PFSK-1 (cell line): ENCODE data around the gene PTPRT.

ENCODE experiments used
- FOXP2 ChIP-seq: optimal IDR thresholded peaks from 2 replicates; pipeline ENCODE3; 2011; ENCODE audit warnings: borderline replicate concordance, control low read depth, inconsistent platforms; ENCODE audit not compliant: insufficient read depth; ENCODE audit errors: extremely low read length, extremely low read depth
- POLR2AphosphoS5 ChIP-seq: IDR thresholded peaks from 2 replicates; pipeline ENCODE4 v1.6.1; 2012; ENCODE audit warnings: low read depth, mild to moderate bottlenecking, control low read depth, low read length, moderate library complexity
- SIN3A ChIP-seq: IDR thresholded peaks from 2 replicates; pipeline ENCODE4 v1.6.1; 2012; ENCODE audit warnings: mild to moderate bottlenecking, low read length, moderate library complexity, borderline replicate concordance; ENCODE audit not compliant: insufficient read depth
- TAF1 ChIP-seq: IDR thresholded peaks from 2 replicates; pipeline ENCODE4 v1.6.1; 2012; ENCODE audit warnings: low read length, control low read depth, borderline replicate concordance; ENCODE audit not compliant: insufficient read depth
- TF ChIP-seq, protein P1 (sequence below), 2 experiments: IDR thresholded peaks; 2 replicates each; pipeline versions ENCODE4 v1.6.1 to v1.8.0; 2011 to 2012; ENCODE audit warnings: low read depth in 2 of 2, low read length in 2 of 2, control low read depth in 1 of 2, inconsistent platforms in 1 of 2, mild to moderate bottlenecking in 1 of 2, moderate library complexity in 1 of 2; ENCODE audit not compliant: insufficient read depth in 1 of 2

The PTPRT gene

DNA sequence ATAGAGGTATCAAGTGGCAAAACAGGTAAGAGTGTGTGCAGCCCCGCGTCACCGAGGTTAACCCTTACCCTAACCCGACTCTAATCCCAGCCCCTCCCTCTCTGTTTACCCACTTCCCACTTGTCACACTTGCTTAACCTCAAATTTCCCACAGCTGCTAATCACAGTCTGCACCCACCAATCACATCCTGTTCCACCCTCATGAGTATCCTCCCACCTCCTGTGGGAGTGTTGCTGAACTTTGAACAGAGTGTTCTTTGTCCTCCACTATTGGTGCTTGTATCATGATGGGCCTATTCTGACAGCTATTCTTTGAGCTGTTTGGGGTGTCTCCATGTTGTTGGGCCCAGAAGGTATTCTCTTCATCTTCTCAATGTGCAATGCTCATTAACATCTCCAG, 487.8 kb downstream of the PTPRT start:
- no peak for TF ChIP-seq POLR2AphosphoS5
- TF ChIP-seq TAF1: no peak
- TF ChIP-seq, protein P1, sequence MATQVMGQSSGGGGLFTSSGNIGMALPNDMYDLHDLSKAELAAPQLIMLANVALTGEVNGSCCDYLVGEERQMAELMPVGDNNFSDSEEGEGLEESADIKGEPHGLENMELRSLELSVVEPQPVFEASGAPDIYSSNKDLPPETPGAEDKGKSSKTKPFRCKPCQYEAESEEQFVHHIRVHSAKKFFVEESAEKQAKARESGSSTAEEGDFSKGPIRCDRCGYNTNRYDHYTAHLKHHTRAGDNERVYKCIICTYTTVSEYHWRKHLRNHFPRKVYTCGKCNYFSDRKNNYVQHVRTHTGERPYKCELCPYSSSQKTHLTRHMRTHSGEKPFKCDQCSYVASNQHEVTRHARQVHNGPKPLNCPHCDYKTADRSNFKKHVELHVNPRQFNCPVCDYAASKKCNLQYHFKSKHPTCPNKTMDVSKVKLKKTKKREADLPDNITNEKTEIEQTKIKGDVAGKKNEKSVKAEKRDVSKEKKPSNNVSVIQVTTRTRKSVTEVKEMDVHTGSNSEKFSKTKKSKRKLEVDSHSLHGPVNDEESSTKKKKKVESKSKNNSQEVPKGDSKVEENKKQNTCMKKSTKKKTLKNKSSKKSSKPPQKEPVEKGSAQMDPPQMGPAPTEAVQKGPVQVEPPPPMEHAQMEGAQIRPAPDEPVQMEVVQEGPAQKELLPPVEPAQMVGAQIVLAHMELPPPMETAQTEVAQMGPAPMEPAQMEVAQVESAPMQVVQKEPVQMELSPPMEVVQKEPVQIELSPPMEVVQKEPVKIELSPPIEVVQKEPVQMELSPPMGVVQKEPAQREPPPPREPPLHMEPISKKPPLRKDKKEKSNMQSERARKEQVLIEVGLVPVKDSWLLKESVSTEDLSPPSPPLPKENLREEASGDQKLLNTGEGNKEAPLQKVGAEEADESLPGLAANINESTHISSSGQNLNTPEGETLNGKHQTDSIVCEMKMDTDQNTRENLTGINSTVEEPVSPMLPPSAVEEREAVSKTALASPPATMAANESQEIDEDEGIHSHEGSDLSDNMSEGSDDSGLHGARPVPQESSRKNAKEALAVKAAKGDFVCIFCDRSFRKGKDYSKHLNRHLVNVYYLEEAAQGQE (IDR thresholded peaks at IDR 0.05; ENCODE audit: insufficient read depth in 1 of 2, low read depth in 2 of 2, low read length in 2 of 2): no peak
- no peak for TF ChIP-seq FOXP2
- no peak for TF ChIP-seq SIN3A

DNA sequence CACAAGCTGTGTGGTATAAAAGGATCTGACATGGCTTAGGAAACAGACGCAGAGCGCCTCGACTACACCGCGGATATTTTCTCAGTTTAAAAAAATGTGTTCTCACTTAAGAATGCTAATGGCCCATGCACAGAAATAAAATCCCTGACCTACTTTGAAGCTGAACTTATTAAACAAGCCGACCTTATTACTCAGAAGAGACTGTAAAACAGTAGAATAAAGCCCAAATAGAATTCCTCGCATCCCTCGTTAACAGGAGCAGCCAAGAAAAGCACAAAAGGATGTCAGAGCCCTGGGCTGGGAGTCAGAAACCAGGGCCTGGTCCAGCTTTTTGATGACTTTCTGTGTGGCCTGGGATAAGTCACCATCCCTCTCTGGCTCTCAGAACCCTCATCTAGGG, 489.3 kb downstream of the PTPRT start:
- TF ChIP-seq, protein P1 (IDR thresholded peaks at IDR 0.05; ENCODE audit: insufficient read depth in 1 of 2, low read depth in 2 of 2, low read length in 2 of 2): no peak
- no peak for TF ChIP-seq TAF1
- no peak for TF ChIP-seq POLR2AphosphoS5
- TF ChIP-seq SIN3A: no peak
- TF ChIP-seq FOXP2: no peak

DNA sequence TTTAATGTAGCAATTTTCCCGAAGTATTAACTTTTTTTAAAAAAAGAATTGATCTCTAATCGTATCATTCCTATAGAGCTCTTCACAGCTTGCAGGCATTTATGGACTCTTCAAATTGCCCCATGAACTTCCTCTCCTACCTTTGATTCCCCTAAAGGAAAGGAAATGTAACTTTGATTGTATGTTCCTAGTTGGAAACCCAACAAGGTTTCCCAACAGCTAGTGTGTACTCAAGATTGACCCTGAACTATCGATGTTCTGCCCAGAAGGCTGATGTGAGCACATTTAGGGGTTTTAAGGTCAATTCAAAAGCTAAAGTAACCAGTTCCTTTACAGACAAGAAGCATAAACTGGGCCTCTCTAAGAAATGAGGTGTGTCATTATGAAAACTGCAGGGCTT, 491.7 kb downstream of the PTPRT start:
- TF ChIP-seq, protein P1 (IDR thresholded peaks at IDR 0.05; ENCODE audit: insufficient read depth in 1 of 2, low read depth in 2 of 2, low read length in 2 of 2): no peak
- TF ChIP-seq FOXP2: no peak
- TF ChIP-seq SIN3A: no peak
- no peak for TF ChIP-seq TAF1
- no peak for TF ChIP-seq POLR2AphosphoS5

DNA sequence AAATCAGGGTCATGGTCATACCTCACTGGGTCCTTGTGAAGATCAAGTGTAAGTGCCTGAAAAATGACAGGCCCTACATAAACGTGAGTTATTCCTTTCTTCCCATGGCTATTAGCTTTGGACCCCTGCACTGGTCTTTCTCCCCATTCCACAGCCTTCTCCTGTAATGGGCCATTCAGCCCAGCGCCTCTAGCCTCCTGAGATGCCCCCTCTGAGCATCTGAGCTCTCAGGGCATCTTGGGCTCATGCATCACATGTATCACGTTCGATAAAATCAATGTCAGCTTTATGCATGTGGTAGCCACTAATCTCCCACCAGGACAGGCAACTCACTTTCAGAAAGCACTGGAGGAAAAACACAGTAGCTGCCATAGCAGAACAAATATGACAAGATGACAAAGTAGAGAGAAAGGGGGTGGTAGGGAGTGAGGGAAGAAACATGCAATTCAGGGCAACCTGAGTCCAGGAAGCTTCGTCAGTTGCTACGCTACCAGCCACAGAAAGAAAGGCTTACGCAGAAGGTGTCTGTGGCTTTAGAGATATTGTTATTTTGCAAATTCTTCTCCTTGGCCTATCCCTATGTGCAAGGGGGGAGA, 498.8 kb downstream of the PTPRT start:
- TF ChIP-seq, protein P1 (IDR thresholded peaks at IDR 0.05; ENCODE audit: insufficient read depth in 1 of 2, low read depth in 2 of 2, low read length in 2 of 2): no peak
- TF ChIP-seq TAF1 (no peak), POLR2AphosphoS5 (no peak), FOXP2 (no peak), SIN3A (no peak)
